ENCODE results near the gene DNAJC22. TPM values are rescaled to one million over a fixed set of nuclear protein-coding genes. Genes with fewer than 3 reads are reported as not detected.
A peak's percentile ranks its signal among the peaks of the same experiment; 100 is the strongest.

The DNAJC22 gene
- total RNA-seq, 6 experiments from 2014 or later: 36.5 to 49.1 (median 43.7) TPM

- Histone ChIP-seq H3K4me1 (peaks cover 0 to 4% (median 0%) of the 10 kb centered on the region in 4 donors), H3K27ac (peak overlapping the region in 1 of 3 donors; percentile 34), H3K27me3 (no peaks in the 10 kb centered on the region), H3K9me3 (no peaks in the 10 kb centered on the region), H3K36me3 (no peaks in the 10 kb centered on the region), H3K4me3 (peak overlapping the region; percentile 62 to 80 (median 70))
- no peak for TF ChIP-seq CTCF (IDR thresholded peaks at IDR 0.05)
- TF ChIP-seq POLR2A (IDR thresholded peaks at IDR 0.05): no peak
- ATAC-seq (no peak), DNase-seq (no peak)
- WGBS (ENCODE audit: insufficient coverage, low coverage, low lambda C conversion rate, missing lambda C conversion rate): 49% methylated on average over 12 of the region's 12 CpGs
- intact Hi-C loops (cut with DNase I): no loop called here
These were observed 24.4 kb upstream of the DNAJC22 start for GRCh38 chr12:49322367-49322707.

DNA sequence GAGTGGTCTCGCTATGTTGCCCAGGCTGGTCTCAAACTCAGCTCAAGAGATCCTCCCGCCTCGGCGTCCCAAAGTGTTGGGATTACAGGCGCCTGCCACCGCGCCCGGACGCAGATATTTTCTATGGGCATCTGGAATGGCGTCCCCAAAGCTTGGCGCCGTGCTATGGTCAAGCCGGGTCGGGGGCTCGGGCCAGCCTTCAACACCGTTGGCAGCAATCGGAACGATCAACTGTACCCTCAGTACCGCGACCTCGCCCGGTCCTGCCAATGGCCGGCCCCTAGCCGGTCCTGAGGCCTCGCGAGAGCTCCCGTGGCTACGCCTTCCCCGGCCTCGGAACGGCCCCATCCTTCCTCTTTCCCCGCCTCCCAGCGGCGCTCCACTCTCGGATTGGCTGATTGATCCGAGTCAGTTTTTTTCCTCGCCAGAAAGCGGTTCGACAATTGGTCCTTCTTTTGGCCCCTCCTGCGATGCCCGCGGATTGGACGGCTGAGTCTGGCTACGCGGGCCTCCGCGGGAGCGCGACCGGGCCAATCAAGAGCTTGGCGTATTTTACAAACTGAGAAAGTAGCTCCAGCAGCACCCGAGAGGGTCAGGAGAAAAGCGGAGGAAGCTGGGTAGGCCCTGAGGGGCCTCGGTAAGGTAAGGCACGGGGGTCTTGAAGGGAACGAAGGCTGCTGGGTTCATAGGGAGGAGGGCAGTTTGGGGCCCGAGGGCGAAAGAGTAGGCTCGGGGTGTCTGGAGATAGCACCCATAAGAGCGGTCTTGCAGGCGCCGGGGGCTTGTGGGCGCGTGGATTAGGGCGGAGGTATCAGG is 23.8 kb upstream of the DNAJC22 start, which contains the start of gene TROAP:
TSS of gene TROAP (plus strand) at position 548 of the 816 bp plus-strand sequence. CDS start 354 bp downstream, outside the sequence.
- WGBS (ENCODE audit: insufficient coverage, low coverage, low lambda C conversion rate, missing lambda C conversion rate): 1% methylated on average over 34 of the region's 65 CpGs
- TF ChIP-seq POLR2A (IDR thresholded peaks at IDR 0.05) (no peak), CTCF (IDR thresholded peaks at IDR 0.05) (no peak)
- no peaks in the 10 kb centered on the region for H3K36me3 ChIP-seq
- ATAC-seq (peak; percentile 99 to 100 (median 100)), DNase-seq (peak; percentile 96 to 98 (median 97))
- H3K9me3 ChIP-seq: no peaks in the 10 kb centered on the region
- H3K27ac ChIP-seq: peak within 1 kb of the TSS in 1 of 3 donors; percentile 34
- H3K4me3 ChIP-seq: peak within 1 kb of the TSS; percentile 62 to 80 (median 70)
- no peaks in the 10 kb centered on the region for H3K27me3 ChIP-seq
- H3K4me1 ChIP-seq: peaks cover 0 to 4% (median 0%) of the 10 kb centered on the region in 4 donors
- intact Hi-C loops (cut with DNase I): no loop called here

- H3K9me3 ChIP-seq: no peaks in the 10 kb centered on the region
- intact Hi-C loops (cut with DNase I): no loop called here
- H3K4me3 ChIP-seq: peak overlapping the region; percentile 62 to 80 (median 70)
- no peak overlapping the region for H3K27ac ChIP-seq
- no peak for ATAC-seq
- WGBS (ENCODE audit: insufficient coverage, low coverage, low lambda C conversion rate, missing lambda C conversion rate): 19% methylated on average over 6 of the region's 19 CpGs
- TF ChIP-seq POLR2A (IDR thresholded peaks at IDR 0.05) (no peak), CTCF (IDR thresholded peaks at IDR 0.05) (no peak)
- no peak for DNase-seq
- no peaks in the 10 kb centered on the region for H3K36me3 ChIP-seq
- peaks cover 0 to 4% (median 0%) of the 10 kb centered on the region in 4 donors for H3K4me1 ChIP-seq
- no peaks in the 10 kb centered on the region for H3K27me3 ChIP-seq
These were observed 23.1 kb upstream of the DNAJC22 start for GRCh38 chr12:49323524-49324097.

GRCh38 chr12:49325606-49326005 is 21.1 kb upstream of the DNAJC22 start:
- intact Hi-C loops (cut with DNase I): no loop called here
- WGBS (ENCODE audit: insufficient coverage, low coverage, low lambda C conversion rate, missing lambda C conversion rate): no CpG with 5 or more reads among the region's 6 CpGs
- no peak for ATAC-seq

More at GRCh38 chr12:49325606-49326005, 21.1 kb upstream of the DNAJC22 start:
- Histone ChIP-seq H3K36me3 (no peaks in the 10 kb centered on the region), H3K4me1 (peaks cover 0 to 4% (median 0%) of the 10 kb centered on the region in 4 donors), H3K9me3 (no peaks in the 10 kb centered on the region), H3K4me3 (no peak overlapping the region), H3K27ac (no peak overlapping the region), H3K27me3 (no peaks in the 10 kb centered on the region)
- no peak for DNase-seq
- no peak for TF ChIP-seq CTCF (IDR thresholded peaks at IDR 0.05)
- no peak for TF ChIP-seq POLR2A (IDR thresholded peaks at IDR 0.05)

Measured in right lobe of liver (tissue), 6 donors.